Stimulated activated naive B cell treated with anti-CD40 and anti-IgM and Interleukin-4, amounts not matched to agents 10 μg/mL and 1 μg/mL and 100 μg/mL, for 72 hours (primary cell): ENCODE measurements around the gene PLVAP.

ENCODE experiments used
- ATAC-seq, 2 donors: fragments of 150-1000 bp; cut with Tn5 transposase; replicated peaks; 2 replicates each; pipeline ENCODE4 v1.10.0; 2021; ENCODE audit warnings: moderate library complexity in 1 of 2
- DNase-seq: peaks from one replicate; pipeline ENCODE4 v3.0.0; 2021
- H3K27ac Mint-ChIP-seq: one replicate; pipeline ENCODE4 v1.8.0; 2022; ENCODE audit warnings: mild to moderate bottlenecking, mixed read lengths
- H3K27me3 Mint-ChIP-seq, 2 donors: one replicate each; pipeline ENCODE4 v1.8.0; 2022; ENCODE audit warnings: mixed read lengths in 2 of 2
- H3K36me3 Mint-ChIP-seq, 2 donors: one replicate each; pipeline ENCODE4 v1.8.0; 2022; ENCODE audit warnings: mixed read lengths in 2 of 2, mild to moderate bottlenecking in 1 of 2
- H3K4me1 Mint-ChIP-seq, 2 donors: one replicate each; pipeline ENCODE4 v1.8.0; 2022; ENCODE audit warnings: mixed read lengths in 2 of 2, mild to moderate bottlenecking in 1 of 2
- H3K4me3 Mint-ChIP-seq, 2 donors: one replicate each; pipeline ENCODE4 v1.8.0; 2022; ENCODE audit warnings: mild to moderate bottlenecking in 2 of 2, mixed read lengths in 2 of 2, moderate library complexity in 1 of 2
- H3K9me3 Mint-ChIP-seq, 2 donors: one replicate each; pipeline ENCODE4 v1.8.0; 2022; ENCODE audit warnings: mixed read lengths in 2 of 2, mild to moderate bottlenecking in 1 of 2

PLVAP gene

DNA sequence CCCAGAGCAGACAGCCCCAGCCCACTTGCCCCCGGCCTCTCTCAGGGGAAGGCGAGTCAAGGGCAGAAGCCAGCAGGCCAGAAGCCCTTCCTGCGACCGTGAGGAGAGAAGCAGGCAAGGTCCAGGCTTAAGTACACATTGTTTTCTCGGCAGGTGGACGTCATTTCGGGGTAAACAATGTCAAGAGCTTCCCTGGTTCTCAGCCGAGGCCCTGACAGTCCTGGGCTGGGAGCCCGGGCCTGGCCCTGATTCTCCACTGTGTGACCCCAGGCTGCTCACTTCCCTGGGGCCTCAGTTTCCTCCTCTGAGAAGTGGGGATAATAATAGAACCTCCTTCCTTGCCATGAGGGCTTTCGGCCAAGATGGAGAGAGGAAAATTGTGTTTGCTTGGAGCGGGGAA lies 19.4 kb downstream of the PLVAP start:
- Mint-ChIP-seq H3K4me1 (no peaks in the 10 kb centered on the region), H3K9me3 (no peaks in the 10 kb centered on the region), H3K27ac (no peak overlapping the region), H3K27me3 (peaks cover 25 to 34% of the 10 kb centered on the region in 2 donors), H3K36me3 (no peaks in the 10 kb centered on the region), H3K4me3 (no peak overlapping the region)
- DNase-seq (no peak), ATAC-seq (no peak)

DNA sequence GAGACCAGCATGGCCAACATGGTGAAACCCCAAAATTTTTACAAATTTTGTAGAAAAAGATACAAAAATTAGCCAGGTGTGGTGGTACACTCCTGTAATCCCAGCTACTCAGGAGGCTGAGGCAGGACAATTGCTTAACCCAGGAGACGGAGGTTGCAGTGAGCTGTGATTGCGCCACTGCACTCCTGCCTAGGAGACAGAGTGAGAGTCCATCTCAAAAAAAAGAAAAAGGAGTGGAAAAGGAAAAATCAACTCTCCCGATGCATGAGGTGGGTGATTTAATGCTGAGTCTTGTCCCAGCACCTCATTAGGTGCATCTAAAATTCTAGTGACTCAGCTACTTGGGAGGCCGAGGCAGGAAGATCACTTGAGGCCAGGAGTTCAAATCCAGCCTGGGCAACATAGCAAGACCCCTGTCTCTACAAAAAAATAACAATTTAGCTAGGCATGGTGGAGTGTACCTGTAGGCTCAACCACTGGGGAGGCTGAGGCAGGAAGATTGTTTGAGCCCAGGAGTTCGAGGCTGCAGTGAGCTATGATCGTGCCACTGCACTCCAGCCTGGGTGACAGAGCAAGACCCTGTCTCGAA lies 20.0 kb downstream of the PLVAP start:
- no peak for ATAC-seq
- Mint-ChIP-seq H3K27me3 (peaks cover 23 to 35% of the 10 kb centered on the region in 2 donors), H3K27ac (no peak overlapping the region), H3K36me3 (no peaks in the 10 kb centered on the region), H3K9me3 (no peaks in the 10 kb centered on the region), H3K4me1 (no peaks in the 10 kb centered on the region), H3K4me3 (no peak overlapping the region)
- no peak for DNase-seq

DNA sequence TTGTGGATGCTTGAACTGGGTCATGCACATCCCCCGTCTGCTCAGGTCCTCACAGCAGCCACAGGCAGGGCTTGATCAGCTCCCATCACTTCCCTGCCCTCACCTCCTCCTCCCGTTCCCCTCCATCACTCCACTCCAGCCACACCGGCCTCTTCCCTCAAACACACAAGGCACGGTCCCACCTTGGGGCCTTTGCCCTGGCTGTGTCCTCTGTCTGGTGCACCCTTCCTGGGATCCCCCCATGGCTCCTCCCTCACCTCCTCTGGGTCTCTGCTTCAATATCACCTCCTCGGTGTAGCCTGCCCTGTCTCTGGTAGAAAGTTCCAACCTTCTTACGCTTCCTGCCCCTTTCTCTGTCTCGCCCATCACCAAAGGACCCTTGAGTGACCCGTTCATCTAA lies 23.8 kb downstream of the PLVAP start:
- no peaks in the 10 kb centered on the region for H3K36me3 Mint-ChIP-seq
- no peak overlapping the region for H3K4me3 Mint-ChIP-seq
- H3K27me3 Mint-ChIP-seq: peaks cover 41 to 53% of the 10 kb centered on the region in 2 donors
- H3K4me1 Mint-ChIP-seq: peaks cover 4 to 10% of the 10 kb centered on the region in 2 donors
- peak overlapping the region; percentile 3 for H3K27ac Mint-ChIP-seq
- no peak for ATAC-seq
- DNase-seq: no peak
- H3K9me3 Mint-ChIP-seq: no peaks in the 10 kb centered on the region

DNA sequence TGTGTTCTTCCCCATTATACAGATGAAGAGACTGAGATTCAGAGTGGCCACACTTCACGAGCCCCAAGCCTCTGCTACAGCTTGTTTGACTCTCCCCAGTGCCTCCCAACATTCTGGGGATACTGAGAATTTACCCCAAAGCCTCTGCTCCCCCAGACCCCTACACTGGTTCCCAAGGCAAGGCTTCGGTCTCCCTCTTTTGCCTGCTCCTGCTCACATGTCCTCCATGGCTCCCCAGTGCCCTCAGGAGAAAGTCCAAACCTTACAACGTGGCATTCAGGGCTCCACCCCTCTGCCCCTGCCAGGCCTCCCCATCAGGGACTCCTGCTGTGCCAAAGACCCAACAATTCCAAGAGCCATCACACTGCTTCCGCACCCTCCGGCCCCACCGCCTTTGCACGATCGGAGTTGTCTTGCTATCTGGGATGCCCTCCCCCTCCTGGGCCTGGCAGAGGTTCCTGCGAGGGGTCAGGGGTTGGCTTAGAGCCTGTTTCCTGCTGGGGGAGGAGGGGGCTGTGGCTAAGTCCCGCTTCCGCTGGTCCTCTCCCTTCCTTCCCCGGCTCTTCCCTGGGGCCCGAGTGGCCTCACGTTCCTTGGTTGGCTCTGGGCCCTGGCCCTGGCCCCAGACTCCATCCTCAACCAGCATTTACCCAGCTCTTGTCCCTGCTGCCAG lies 24.4 kb downstream of the PLVAP start:
- ATAC-seq: no peak
- H3K9me3 Mint-ChIP-seq: no peaks in the 10 kb centered on the region

DNA sequence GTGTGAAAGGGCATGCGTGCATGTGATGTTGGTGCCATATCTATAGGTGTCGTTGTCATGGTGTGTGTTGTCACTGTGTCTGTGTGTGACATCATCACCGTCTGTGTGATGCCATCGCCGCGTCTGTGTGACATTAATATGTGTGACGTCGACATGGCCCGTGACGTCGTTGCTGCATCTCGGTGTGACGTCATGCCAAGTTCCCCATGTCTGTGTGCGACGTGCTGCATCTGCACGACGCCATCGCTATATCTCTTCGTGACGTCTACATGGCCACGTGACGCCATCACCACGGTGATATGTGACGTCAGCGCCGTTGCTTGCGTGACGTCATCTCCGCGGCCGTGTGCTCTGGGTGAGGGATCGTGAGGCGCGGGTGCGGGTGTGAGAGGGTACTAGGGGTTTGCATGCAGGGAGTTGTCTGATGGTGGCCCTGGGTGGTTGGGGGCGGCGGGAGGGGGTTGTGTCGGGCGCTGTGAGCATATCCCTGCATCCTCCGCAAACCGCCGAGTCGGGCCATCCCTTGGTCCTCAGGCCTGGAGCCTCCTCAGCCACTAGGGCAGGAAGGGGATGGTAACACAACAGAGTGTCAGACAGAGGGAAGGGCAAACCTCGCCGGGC lies 25.2 kb downstream of the PLVAP start:
- ATAC-seq: no peak
- Mint-ChIP-seq H3K27me3 (peaks cover 46 to 67% of the 10 kb centered on the region in 2 donors), H3K4me1 (peaks cover 4 to 21% of the 10 kb centered on the region in 2 donors), H3K9me3 (no peaks in the 10 kb centered on the region), H3K27ac (no peak overlapping the region), H3K4me3 (no peak overlapping the region), H3K36me3 (no peaks in the 10 kb centered on the region)
- no peak for DNase-seq

More for the DNA sequence above, 24.4 kb downstream of the PLVAP start:
- Mint-ChIP-seq H3K27ac (no peak overlapping the region), H3K4me3 (no peak overlapping the region), H3K27me3 (peaks cover 44 to 59% of the 10 kb centered on the region in 2 donors), H3K4me1 (peaks cover 4 to 13% of the 10 kb centered on the region in 2 donors), H3K36me3 (no peaks in the 10 kb centered on the region)
- DNase-seq: no peak

DNA sequence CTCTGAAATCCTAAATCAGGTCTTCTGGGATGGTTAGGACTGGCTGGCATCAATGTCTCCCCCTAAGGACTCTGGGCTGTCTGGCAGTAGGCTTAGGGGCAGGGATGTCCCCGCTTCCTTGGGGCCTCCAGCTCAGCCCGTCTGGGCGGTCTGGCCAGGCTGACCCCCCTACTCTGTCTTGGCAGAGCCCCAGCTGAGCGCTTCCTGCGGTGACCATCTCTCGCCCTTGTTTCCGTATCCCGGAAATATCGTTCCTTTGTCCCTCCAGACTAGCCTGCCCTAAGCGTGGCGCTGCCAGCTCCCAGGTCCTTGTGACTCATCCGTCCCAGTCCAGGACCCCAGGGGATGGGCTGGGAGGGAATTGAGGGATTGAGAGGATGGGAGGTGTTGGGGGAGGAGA lies 28.4 kb downstream of the PLVAP start:
- Mint-ChIP-seq H3K9me3 (no peaks in the 10 kb centered on the region), H3K4me3 (no peak overlapping the region), H3K4me1 (peaks cover 9 to 32% of the 10 kb centered on the region in 2 donors), H3K27me3 (peaks cover 42 to 68% of the 10 kb centered on the region in 2 donors), H3K27ac (no peak overlapping the region), H3K36me3 (peaks cover 2 to 10% of the 10 kb centered on the region in 2 donors)
- DNase-seq (no peak), ATAC-seq (no peak)

DNA sequence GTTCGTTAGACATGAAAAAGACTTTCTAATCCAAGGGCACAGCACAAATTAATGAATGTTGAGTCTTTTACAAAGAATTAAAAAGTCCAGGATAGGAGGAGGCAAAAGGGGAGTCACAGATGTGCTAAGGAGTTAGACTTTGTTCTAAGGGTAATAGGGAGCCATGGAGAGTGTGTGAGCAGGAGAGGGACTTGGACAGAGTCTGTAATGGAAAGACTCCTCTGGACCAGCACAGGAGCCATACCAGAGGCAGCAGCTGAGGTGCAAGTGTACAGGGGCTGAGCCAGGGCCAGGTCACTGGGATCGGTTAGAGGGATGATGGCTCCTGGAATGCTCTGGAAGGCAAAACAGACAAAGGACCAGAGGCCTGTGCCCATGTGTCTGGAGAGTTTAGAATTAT lies 29.3 kb downstream of the PLVAP start:
- ATAC-seq (no peak), DNase-seq (no peak)
- no peaks in the 10 kb centered on the region for H3K9me3 Mint-ChIP-seq
- no peak overlapping the region for H3K27ac Mint-ChIP-seq
- H3K27me3 Mint-ChIP-seq: peaks cover 34 to 60% of the 10 kb centered on the region in 2 donors
- H3K36me3 Mint-ChIP-seq: peaks cover 2 to 12% of the 10 kb centered on the region in 2 donors
- peaks cover 9 to 32% of the 10 kb centered on the region in 2 donors for H3K4me1 Mint-ChIP-seq
- H3K4me3 Mint-ChIP-seq: no peak overlapping the region

DNA sequence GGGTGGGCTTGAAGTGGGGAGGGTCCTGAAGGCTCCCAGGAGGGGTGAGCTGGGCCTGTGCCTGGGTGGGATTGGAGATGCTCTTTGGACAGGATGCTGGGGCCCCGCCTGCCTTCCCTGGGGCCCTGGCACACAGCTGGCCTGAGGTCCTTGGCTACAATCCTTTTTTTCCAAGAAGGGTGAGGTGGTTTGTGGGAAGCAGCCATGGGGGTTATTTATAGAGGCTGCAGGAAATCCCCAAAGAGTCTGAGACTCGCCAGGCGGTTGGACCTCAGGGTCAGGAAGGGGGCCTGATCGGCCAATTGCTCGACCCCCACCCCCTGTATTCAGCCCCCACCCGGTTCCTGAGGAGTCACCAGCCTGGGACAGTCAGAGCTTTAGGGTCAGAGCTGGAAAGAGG lies 29.8 kb downstream of the PLVAP start:
- no peaks in the 10 kb centered on the region for H3K9me3 Mint-ChIP-seq
- H3K27me3 Mint-ChIP-seq: peaks cover 29 to 54% of the 10 kb centered on the region in 2 donors
- H3K36me3 Mint-ChIP-seq: peaks cover 2 to 15% of the 10 kb centered on the region in 2 donors
- no peak overlapping the region for H3K4me3 Mint-ChIP-seq
- no peak overlapping the region for H3K27ac Mint-ChIP-seq
- H3K4me1 Mint-ChIP-seq: peaks cover 9 to 32% of the 10 kb centered on the region in 2 donors
- ATAC-seq (no peak), DNase-seq (no peak)

DNA sequence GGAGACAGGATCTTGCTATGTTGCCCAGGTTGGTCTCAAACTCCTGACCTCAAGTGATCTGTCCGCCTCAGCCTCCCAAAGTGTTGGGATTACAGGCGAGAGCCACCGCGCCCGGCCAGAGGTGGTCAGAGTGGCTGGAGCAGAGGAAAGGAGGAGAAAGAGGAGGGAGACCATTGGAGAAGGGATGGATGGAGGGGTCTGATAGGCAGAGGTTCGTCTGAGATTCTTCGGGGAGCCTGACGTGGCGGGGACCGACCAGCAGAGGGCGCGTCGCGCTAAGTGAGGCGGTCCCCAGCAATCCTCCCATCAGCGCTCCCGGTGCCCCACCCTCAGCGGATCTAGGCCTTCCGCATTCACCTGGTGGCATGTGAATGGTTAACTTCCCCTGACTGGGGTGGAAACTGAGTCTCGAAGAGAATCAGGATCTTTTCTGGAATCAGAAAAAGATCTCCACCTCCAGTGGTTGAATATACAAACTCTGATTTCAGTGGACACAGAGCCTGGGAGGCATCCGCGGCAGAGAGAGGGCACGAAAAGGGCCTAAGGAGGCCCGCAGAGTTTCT lies 31.0 kb downstream of the PLVAP start:
- Mint-ChIP-seq H3K36me3 (peaks cover 10 to 20% of the 10 kb centered on the region in 2 donors), H3K27me3 (peaks cover 19 to 43% of the 10 kb centered on the region in 2 donors), H3K9me3 (no peaks in the 10 kb centered on the region), H3K27ac (peak overlapping the region; percentile 6), H3K4me1 (peaks cover 8 to 30% of the 10 kb centered on the region in 2 donors), H3K4me3 (peak overlapping the region in 1 of 2 donors; percentile 50)
- peak; percentile 96 to 98 for ATAC-seq
- peak; percentile 63 for DNase-seq

DNA sequence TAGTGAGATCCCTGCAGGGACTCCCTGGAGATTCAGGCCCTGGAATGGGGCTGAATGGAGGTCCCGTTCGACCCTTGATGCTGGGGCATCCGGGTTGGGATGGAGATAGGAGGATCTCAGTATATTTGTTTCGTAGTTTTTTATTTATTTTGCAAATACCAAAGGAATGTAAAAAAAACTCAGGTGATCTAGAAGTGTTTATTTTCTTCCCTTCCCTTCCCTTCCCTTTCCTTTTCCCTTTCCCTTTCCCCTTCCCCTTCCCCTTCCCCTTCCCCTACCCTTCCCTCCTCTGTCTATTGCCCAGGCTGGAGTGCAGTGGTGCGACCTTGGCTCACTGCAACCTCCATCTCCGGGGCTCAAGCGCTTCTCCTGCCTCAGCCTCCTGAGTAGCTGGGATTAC lies 35.3 kb downstream of the PLVAP start:
- DNase-seq: no peak
- Mint-ChIP-seq H3K27ac (no peak overlapping the region), H3K9me3 (no peaks in the 10 kb centered on the region), H3K36me3 (peaks cover 16 to 43% of the 10 kb centered on the region in 2 donors), H3K27me3 (peaks cover 0 to 5% of the 10 kb centered on the region in 2 donors), H3K4me3 (no peak overlapping the region), H3K4me1 (peaks cover 18 to 41% of the 10 kb centered on the region in 2 donors)
- no peak for ATAC-seq

DNA sequence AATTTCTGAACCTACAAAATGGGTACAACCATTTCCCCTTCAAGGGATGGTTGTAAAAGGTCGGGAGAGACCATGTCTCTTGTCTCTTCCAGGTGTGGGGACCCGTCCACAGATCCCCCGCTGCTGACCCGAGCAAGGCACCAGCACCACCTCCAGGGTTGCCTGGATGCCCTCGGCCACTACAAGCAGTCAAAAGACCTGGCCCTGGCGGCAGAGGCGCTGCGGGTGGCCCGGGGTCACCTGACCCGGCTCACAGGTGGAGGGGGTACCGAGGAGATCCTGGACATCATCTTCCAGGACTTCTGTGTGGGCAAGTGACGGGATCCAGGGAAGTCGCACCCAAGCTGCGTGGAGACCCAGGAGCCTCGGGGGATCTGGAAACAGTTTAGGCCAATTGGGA lies 35.8 kb downstream of the PLVAP start:
- no peak for ATAC-seq
- no peak for DNase-seq
- H3K4me1 Mint-ChIP-seq: peaks cover 17 to 41% of the 10 kb centered on the region in 2 donors
- no peak overlapping the region for H3K4me3 Mint-ChIP-seq
- no peak overlapping the region for H3K27ac Mint-ChIP-seq
- no peaks in the 10 kb centered on the region for H3K9me3 Mint-ChIP-seq
- peaks cover 0 to under 1% of the 10 kb centered on the region in 2 donors for H3K27me3 Mint-ChIP-seq
- peaks cover 19 to 43% of the 10 kb centered on the region in 2 donors for H3K36me3 Mint-ChIP-seq

DNA sequence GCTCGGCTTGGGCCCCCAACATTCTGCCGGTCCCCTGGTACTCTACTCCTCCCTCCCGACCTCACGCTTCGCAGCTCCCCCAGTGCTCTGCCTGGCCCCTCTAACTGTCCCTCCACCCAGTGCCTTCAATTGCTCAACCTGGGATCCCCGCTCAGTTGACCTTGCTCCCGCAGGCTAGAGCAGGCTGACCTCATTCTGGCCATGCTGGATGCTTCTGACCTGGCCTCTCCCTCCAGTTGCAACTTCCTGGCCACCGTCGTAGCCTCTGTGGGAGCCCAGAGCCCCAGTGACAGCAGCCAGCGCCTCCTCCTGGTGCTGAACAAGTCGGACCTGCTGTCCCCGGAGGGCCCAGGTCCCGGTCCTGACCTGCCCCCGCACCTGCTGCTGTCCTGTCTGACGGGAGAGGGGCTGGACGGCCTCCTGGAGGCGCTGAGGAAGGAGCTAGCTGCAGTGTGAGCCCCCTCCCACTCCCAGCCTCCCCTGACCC lies 36.2 kb downstream of the PLVAP start:
- no peak for DNase-seq

DNA sequence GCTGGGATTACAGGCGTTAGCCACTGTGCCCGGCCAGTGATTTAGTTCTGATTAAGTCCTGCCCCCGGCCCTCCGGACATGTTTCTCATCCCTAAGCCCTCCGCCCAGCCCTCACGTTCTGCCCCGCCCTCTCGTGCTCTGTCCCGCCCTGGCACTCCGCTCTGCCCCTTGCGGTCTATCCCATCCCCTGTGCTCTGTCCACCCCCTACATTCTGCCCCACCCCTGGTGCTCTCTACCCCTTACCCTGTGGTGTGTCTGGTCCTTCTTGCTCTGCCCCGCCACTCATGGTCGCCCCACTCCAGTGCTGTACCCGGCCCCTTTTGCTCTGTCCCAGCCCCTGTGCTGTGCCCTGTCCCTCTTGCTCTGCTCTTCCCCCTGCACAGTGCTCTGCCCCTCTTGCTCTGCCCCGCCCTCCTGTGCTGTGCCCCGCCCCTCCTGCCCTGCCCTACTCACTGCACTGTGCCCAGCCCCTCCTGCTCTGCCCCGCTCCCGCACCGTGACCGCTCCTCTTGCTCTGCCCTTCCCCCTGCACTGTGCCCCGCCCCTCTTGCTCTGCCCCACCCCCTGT lies 36.8 kb downstream of the PLVAP start:
- no peaks in the 10 kb centered on the region for H3K27me3 Mint-ChIP-seq
- H3K36me3 Mint-ChIP-seq: peaks cover 18 to 43% of the 10 kb centered on the region in 2 donors
- H3K9me3 Mint-ChIP-seq: no peaks in the 10 kb centered on the region
- H3K4me3 Mint-ChIP-seq: no peak overlapping the region
- ATAC-seq (no peak), DNase-seq (no peak)
- H3K4me1 Mint-ChIP-seq: peaks cover 13 to 40% of the 10 kb centered on the region in 2 donors
- H3K27ac Mint-ChIP-seq: no peak overlapping the region

More for the DNA sequence above, 36.2 kb downstream of the PLVAP start:
- no peak for ATAC-seq
- Mint-ChIP-seq H3K36me3 (peaks cover 18 to 43% of the 10 kb centered on the region in 2 donors), H3K4me3 (no peak overlapping the region), H3K27me3 (no peaks in the 10 kb centered on the region), H3K9me3 (no peaks in the 10 kb centered on the region), H3K4me1 (peaks cover 13 to 41% of the 10 kb centered on the region in 2 donors), H3K27ac (no peak overlapping the region)

DNA sequence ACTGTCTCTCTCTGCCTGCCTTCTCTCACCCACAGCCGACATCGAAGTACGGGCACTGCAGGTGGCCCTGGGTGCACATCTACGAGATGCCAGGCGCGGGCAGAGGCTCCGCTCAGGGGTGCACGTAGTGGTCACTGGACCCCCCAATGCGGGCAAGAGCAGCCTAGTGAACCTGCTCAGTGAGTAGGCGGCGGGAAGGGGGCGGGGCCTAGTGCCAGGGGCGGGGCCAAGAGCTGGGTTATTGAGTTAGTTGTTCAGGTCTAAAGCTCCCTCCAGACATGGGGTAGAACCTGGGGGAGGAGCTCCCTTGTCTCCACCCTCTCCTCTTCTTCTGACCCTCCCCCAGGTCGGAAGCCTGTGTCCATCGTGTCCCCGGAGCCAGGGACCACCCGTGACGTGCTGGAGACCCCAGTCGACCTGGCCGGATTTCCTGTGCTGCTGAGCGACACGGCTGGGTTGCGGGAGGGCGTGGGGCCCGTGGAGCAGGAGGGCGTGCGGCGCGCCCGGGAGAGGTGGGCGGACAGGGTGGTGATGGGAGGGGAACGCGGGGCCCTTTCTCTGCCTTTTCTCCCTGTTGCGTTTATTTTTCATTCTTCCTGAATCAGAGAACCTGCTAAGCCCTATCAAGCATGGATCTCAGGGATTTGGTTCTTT lies 37.9 kb downstream of the PLVAP start:
- ATAC-seq: no peak
- Mint-ChIP-seq H3K36me3 (peaks cover 18 to 36% of the 10 kb centered on the region in 2 donors), H3K9me3 (no peaks in the 10 kb centered on the region), H3K4me3 (peak overlapping the region; percentile 65 to 94), H3K27me3 (no peaks in the 10 kb centered on the region), H3K4me1 (peaks cover 19 to 51% of the 10 kb centered on the region in 2 donors), H3K27ac (no peak overlapping the region)
- no peak for DNase-seq
